ENCODE results near the gene RAVER2. TPM values are rescaled to one million over a fixed set of nuclear protein-coding genes. Genes with fewer than 3 reads are reported as not detected.

Gene RAVER2
- total RNA-seq, 1 experiment from 2014 or later: 12.8 TPM

GRCh38 chr1:64756770-64757169, 11.9 kb downstream of the RAVER2 start:
- no TSS peak for BruUV-seq (replicated peaks)
- no peak for TF ChIP-seq CTCF (IDR thresholded peaks at IDR 0.05; ENCODE audit: unreplicated experiment)
- no peak overlapping the region for H3K27ac Mint-ChIP-seq (ENCODE audit: unreplicated experiment)
- intact Hi-C loops (cut with micrococcal nuclease; ENCODE audit: unreplicated experiment): no loop called here
- H3K36me3 Mint-ChIP-seq (ENCODE audit: insufficient read depth, unreplicated experiment): no peaks in the 10 kb centered on the region
- CTCF ChIA-PET: no interaction called here
- no peak overlapping the region for H3K4me3 Mint-ChIP-seq (ENCODE audit: low read depth, unreplicated experiment)
- H3K27me3 Mint-ChIP-seq (ENCODE audit: unreplicated experiment): no peaks in the 10 kb centered on the region
- no peak for DNase-seq
- H3K4me1 Mint-ChIP-seq (ENCODE audit: low read depth, unreplicated experiment): peaks cover 34% of the 10 kb centered on the region
- H3K9me3 Mint-ChIP-seq (ENCODE audit: low read depth, unreplicated experiment): no peaks in the 10 kb centered on the region

GRCh38 chr1:64757213-64757612, 12.3 kb downstream of the RAVER2 start:
- no TSS peak for BruUV-seq (replicated peaks)
- no peaks in the 10 kb centered on the region for H3K27me3 Mint-ChIP-seq (ENCODE audit: unreplicated experiment)
- TF ChIP-seq CTCF (IDR thresholded peaks at IDR 0.05; ENCODE audit: unreplicated experiment): no peak

GRCh38 chr1:64758233-64758632, 13.4 kb downstream of the RAVER2 start:
- Mint-ChIP-seq H3K4me1 (ENCODE audit: low read depth, unreplicated experiment) (peaks cover 34% of the 10 kb centered on the region), H3K36me3 (ENCODE audit: insufficient read depth, unreplicated experiment) (no peaks in the 10 kb centered on the region), H3K27ac (ENCODE audit: unreplicated experiment) (no peak overlapping the region), H3K9me3 (ENCODE audit: low read depth, unreplicated experiment) (no peaks in the 10 kb centered on the region), H3K27me3 (ENCODE audit: unreplicated experiment) (no peaks in the 10 kb centered on the region), H3K4me3 (ENCODE audit: low read depth, unreplicated experiment) (no peak overlapping the region)
- intact Hi-C loops (cut with micrococcal nuclease; ENCODE audit: unreplicated experiment): no loop called here
- TF ChIP-seq CTCF (IDR thresholded peaks at IDR 0.05; ENCODE audit: unreplicated experiment): no peak
- CTCF ChIA-PET: no interaction called here
- no TSS peak for BruUV-seq (replicated peaks)
- DNase-seq: no peak

More at GRCh38 chr1:64757213-64757612, 12.3 kb downstream of the RAVER2 start:
- CTCF ChIA-PET: no interaction called here
- DNase-seq: no peak
- Mint-ChIP-seq H3K9me3 (ENCODE audit: low read depth, unreplicated experiment) (no peaks in the 10 kb centered on the region), H3K36me3 (ENCODE audit: insufficient read depth, unreplicated experiment) (no peaks in the 10 kb centered on the region), H3K27ac (ENCODE audit: unreplicated experiment) (no peak overlapping the region), H3K4me1 (ENCODE audit: low read depth, unreplicated experiment) (peaks cover 34% of the 10 kb centered on the region), H3K4me3 (ENCODE audit: low read depth, unreplicated experiment) (no peak overlapping the region)
- intact Hi-C loops (cut with micrococcal nuclease; ENCODE audit: unreplicated experiment): no loop called here

GRCh38 chr1:64759968-64760367, 15.1 kb downstream of the RAVER2 start:
- Mint-ChIP-seq H3K36me3 (ENCODE audit: insufficient read depth, unreplicated experiment) (no peaks in the 10 kb centered on the region), H3K9me3 (ENCODE audit: low read depth, unreplicated experiment) (no peaks in the 10 kb centered on the region), H3K27me3 (ENCODE audit: unreplicated experiment) (no peaks in the 10 kb centered on the region), H3K4me1 (ENCODE audit: low read depth, unreplicated experiment) (peaks cover 24% of the 10 kb centered on the region), H3K4me3 (ENCODE audit: low read depth, unreplicated experiment) (no peak overlapping the region), H3K27ac (ENCODE audit: unreplicated experiment) (no peak overlapping the region)
- no peak for TF ChIP-seq CTCF (IDR thresholded peaks at IDR 0.05; ENCODE audit: unreplicated experiment)
- intact Hi-C loops (cut with micrococcal nuclease; ENCODE audit: unreplicated experiment): no loop called here
- DNase-seq: no peak
- CTCF ChIA-PET: interaction anchor here (0.7 kb wide), 1 partner anchor 8 kb away, joined by 3 read pairs; no protein-coding TSS in a partner anchor
- BruUV-seq (replicated peaks): no TSS peak

All from Calu3 (cell line).